ENCODE measurements around the gene BMPR1A.

Gene BMPR1A

GRCh38 chr10:86804805-86805204 lies 48.4 kb downstream of the BMPR1A start:
- DNase-seq: no peak

GRCh38 chr10:86813101-86813500 lies 56.7 kb downstream of the BMPR1A start:
- DNase-seq: no peak

GRCh38 chr10:86813982-86814381 lies 57.6 kb downstream of the BMPR1A start:
- DNase-seq: no peak

- DNase-seq: no peak
These were observed 58.7 kb downstream of the BMPR1A start for GRCh38 chr10:86815035-86815617.

- no peak for DNase-seq
These were observed 59.2 kb downstream of the BMPR1A start for GRCh38 chr10:86815640-86816039.

- no peak for DNase-seq
These were observed 60.8 kb downstream of the BMPR1A start for GRCh38 chr10:86817246-86817645.

GRCh38 chr10:86819567-86819966 lies 63.1 kb downstream of the BMPR1A start:
- DNase-seq: no peak

GRCh38 chr10:86820509-86820908 lies 64.1 kb downstream of the BMPR1A start:
- DNase-seq: no peak

GRCh38 chr10:86821388-86821999 lies 65.1 kb downstream of the BMPR1A start:
- no peak for DNase-seq

- DNase-seq: no peak
These were observed 67.1 kb downstream of the BMPR1A start for GRCh38 chr10:86823565-86823964.

GRCh38 chr10:86824151-86824550 lies 67.7 kb downstream of the BMPR1A start:
- DNase-seq: no peak

GRCh38 chr10:86825366-86825765 lies 68.9 kb downstream of the BMPR1A start:
- no peak for DNase-seq

GRCh38 chr10:86827639-86828038 lies 71.2 kb downstream of the BMPR1A start:
- no peak for DNase-seq

GRCh38 chr10:86828145-86828544 lies 71.7 kb downstream of the BMPR1A start:
- DNase-seq: no peak

- DNase-seq: no peak
These were observed 73.1 kb downstream of the BMPR1A start for GRCh38 chr10:86829472-86829871.

GRCh38 chr10:86830043-86830591 lies 73.7 kb downstream of the BMPR1A start:
- DNase-seq: no peak

GRCh38 chr10:86833969-86834368 lies 77.5 kb downstream of the BMPR1A start:
- DNase-seq: no peak

- no peak for DNase-seq
These were observed 79.6 kb downstream of the BMPR1A start for GRCh38 chr10:86836044-86836443.

- no peak for DNase-seq
These were observed 81.2 kb downstream of the BMPR1A start for GRCh38 chr10:86837663-86838062.

- no peak for DNase-seq
These were observed 84.1 kb downstream of the BMPR1A start for GRCh38 chr10:86840498-86840897.

GRCh38 chr10:86846088-86846487 lies 89.7 kb downstream of the BMPR1A start:
- DNase-seq: no peak

GRCh38 chr10:86848747-86849146 lies 92.3 kb downstream of the BMPR1A start:
- DNase-seq: no peak

GRCh38 chr10:86849181-86849894 lies 92.9 kb downstream of the BMPR1A start:
- DNase-seq: no peak

- no peak for DNase-seq
These were observed 94.1 kb downstream of the BMPR1A start for GRCh38 chr10:86850481-86850880.

Data from SW 1271 (cell line).